22Rv1 (cell line): ENCODE data around the gene JCHAIN.

Experiments
- ZFX ChIP-seq: fragments of 450-650 bp; IDR thresholded peaks from 2 replicates; pipeline ENCODE4 v1.6.1; 2017; ENCODE audit warnings: antibody characterized with exemption, borderline replicate concordance
- TF ChIP-seq, protein P1 (sequence below): fragments of 450-650 bp; IDR thresholded peaks from 2 replicates; pipeline ENCODE4 v1.5.1; 2017; ENCODE audit warnings: mild to moderate bottlenecking

DNA sequence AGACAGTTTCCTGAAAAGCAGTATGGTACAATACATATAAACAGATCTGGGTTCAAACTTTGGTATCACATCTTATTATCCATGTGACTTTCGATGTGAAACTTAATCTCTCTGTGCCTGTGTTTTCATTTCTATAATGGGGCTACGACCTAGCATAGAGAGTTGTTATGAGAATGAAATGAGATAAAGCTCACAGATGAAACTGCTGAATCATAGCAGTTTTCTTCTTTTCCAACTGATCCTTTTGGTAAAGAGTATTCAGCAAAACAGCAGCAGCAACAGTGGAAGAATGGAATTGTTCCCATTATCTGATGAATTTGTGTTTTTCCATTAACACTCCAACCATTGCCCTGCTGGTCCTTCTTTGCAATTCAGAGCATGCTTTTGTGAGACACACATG lies 58.0 kb downstream of the JCHAIN start:
- TF ChIP-seq, protein P1, sequence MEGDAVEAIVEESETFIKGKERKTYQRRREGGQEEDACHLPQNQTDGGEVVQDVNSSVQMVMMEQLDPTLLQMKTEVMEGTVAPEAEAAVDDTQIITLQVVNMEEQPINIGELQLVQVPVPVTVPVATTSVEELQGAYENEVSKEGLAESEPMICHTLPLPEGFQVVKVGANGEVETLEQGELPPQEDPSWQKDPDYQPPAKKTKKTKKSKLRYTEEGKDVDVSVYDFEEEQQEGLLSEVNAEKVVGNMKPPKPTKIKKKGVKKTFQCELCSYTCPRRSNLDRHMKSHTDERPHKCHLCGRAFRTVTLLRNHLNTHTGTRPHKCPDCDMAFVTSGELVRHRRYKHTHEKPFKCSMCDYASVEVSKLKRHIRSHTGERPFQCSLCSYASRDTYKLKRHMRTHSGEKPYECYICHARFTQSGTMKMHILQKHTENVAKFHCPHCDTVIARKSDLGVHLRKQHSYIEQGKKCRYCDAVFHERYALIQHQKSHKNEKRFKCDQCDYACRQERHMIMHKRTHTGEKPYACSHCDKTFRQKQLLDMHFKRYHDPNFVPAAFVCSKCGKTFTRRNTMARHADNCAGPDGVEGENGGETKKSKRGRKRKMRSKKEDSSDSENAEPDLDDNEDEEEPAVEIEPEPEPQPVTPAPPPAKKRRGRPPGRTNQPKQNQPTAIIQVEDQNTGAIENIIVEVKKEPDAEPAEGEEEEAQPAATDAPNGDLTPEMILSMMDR: no peak
- TF ChIP-seq ZFX: no peak
